SK-N-MC (cell line): ENCODE data around the gene NKX2-4.

Experiments
- EZH2 ChIP-seq: fragments of 200-600 bp; sonication (generic); IDR thresholded peaks from one replicate; pipeline ENCODE4 v1.6.1; 2017; ENCODE audit warnings: antibody characterized with exemption
- FOXP2 ChIP-seq: optimal IDR thresholded peaks from 2 replicates; pipeline ENCODE3; 2011; ENCODE audit warnings: mild to moderate bottlenecking, moderate library complexity; ENCODE audit not compliant: insufficient read depth; ENCODE audit errors: extremely low read length, control extremely low read depth
- POLR2AphosphoS5 ChIP-seq: IDR thresholded peaks from 2 replicates; pipeline ENCODE4 v1.6.1; 2012; ENCODE audit warnings: mild to moderate bottlenecking, low read depth, low read length, borderline replicate concordance

DNA sequence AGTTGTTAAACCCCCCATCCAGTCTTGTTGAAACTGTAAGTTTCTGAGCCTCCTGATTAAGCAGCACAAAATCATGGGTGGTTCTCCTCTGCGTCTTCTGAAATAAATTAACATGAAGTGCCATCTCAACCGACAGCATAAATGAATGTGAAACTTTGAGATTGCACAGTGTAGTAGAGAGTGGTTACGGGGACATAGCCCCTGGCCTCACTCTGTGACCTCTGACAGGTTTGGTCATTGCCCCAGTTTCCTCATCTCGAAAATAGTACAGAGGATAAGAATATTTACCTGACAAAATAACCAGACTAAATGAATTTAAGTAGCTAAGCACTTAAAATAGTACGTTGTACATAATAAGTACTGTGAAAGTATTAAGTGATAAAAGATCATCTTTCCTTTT, 19.1 kb downstream of the NKX2-4 start:
- no peak for TF ChIP-seq FOXP2
- TF ChIP-seq POLR2AphosphoS5, result no peak
- TF ChIP-seq EZH2, result no peak
